Thymus (tissue), 11 donors: ENCODE data around the gene LAMA5. TPM values are rescaled to one million over a fixed set of nuclear protein-coding genes. Genes with fewer than 3 reads are reported as not detected.

Source experiments
- DNase-seq, 9 donors: peaks; one replicate each; pipeline ENCODE4 v3.0.0-alpha.2; 2013; ENCODE audit warnings: low spot score in 9 of 9, low read depth in 6 of 9, missing footprints in 1 of 9
- H3K27ac ChIP-seq, 2 donors: one replicate each; pipeline ENCODE4 v1.5.1; 2013; ENCODE audit warnings: control low read depth in 1 of 2, low read depth in 1 of 2, low read length in 1 of 2, mild to moderate bottlenecking in 1 of 2, moderate library complexity in 1 of 2
- H3K27me3 ChIP-seq, 2 donors: one replicate each; pipeline ENCODE4 v1.5.1; 2013; ENCODE audit warnings: low read length in 1 of 2; ENCODE audit not compliant: control insufficient read depth in 2 of 2, insufficient read depth in 1 of 2
- H3K36me3 ChIP-seq, 2 donors: one replicate each; pipeline ENCODE4 v1.5.1; 2013; ENCODE audit warnings: low read length in 1 of 2, mild to moderate bottlenecking in 1 of 2, moderate library complexity in 1 of 2; ENCODE audit not compliant: control insufficient read depth in 2 of 2, insufficient read depth in 2 of 2
- H3K4me1 ChIP-seq, 2 donors: one replicate each; pipeline ENCODE4 v1.5.1; 2013; ENCODE audit warnings: low read length in 2 of 2; ENCODE audit not compliant: control insufficient read depth in 2 of 2, insufficient read depth in 2 of 2
- H3K4me3 ChIP-seq, 2 donors: one replicate each; pipeline ENCODE4 v1.5.1; 2013; ENCODE audit warnings: low read length in 2 of 2, control low read depth in 1 of 2, mild to moderate bottlenecking in 1 of 2
- H3K9me3 ChIP-seq, 2 donors: one replicate each; pipeline ENCODE4 v1.5.1; 2013; ENCODE audit warnings: low read length in 1 of 2, mild to moderate bottlenecking in 1 of 2; ENCODE audit not compliant: control insufficient read depth in 2 of 2, insufficient read depth in 1 of 2
- WGBS: extraction: QIAGEN DNeasy Blood & Tissue Kit; methylation state at CpG from one replicate; pipeline ENCODE4 v1.1.7; 2013; 5-methylcytosine and 5-hydroxymethylcytosine counted together
- polyA plus RNA-seq: library from polyadenylated mRNA; stranded (reverse); fragments of 200-250 nt; gene quantifications from one replicate; pipeline ENCODE4 v1.2.3, GENCODE V29; 2013
- total RNA-seq: library from RNA; stranded (reverse); fragments of 120-200 nt; gene quantifications from one replicate; pipeline ENCODE4 v1.2.4, GENCODE V29; 2013
- donor health status: healthy.

The LAMA5 gene
- total and polyA plus RNA-seq, 2 donors, result 12.8 to 155 TPM

GRCh38 chr20:62398120-62398821, 31.2 kb upstream of the LAMA5 start:
- no peak for DNase-seq
- H3K27ac ChIP-seq, result no peak overlapping the region
- no peaks in the 10 kb centered on the region for H3K27me3 ChIP-seq
- no peaks in the 10 kb centered on the region for H3K9me3 ChIP-seq
- H3K4me1 ChIP-seq, result no peaks in the 10 kb centered on the region
- 91% methylated on average over 19 of the region's 19 CpGs for WGBS
- peaks cover 7 to 31% of the 10 kb centered on the region in 2 donors for H3K36me3 ChIP-seq
- no peak overlapping the region for H3K4me3 ChIP-seq

DNA sequence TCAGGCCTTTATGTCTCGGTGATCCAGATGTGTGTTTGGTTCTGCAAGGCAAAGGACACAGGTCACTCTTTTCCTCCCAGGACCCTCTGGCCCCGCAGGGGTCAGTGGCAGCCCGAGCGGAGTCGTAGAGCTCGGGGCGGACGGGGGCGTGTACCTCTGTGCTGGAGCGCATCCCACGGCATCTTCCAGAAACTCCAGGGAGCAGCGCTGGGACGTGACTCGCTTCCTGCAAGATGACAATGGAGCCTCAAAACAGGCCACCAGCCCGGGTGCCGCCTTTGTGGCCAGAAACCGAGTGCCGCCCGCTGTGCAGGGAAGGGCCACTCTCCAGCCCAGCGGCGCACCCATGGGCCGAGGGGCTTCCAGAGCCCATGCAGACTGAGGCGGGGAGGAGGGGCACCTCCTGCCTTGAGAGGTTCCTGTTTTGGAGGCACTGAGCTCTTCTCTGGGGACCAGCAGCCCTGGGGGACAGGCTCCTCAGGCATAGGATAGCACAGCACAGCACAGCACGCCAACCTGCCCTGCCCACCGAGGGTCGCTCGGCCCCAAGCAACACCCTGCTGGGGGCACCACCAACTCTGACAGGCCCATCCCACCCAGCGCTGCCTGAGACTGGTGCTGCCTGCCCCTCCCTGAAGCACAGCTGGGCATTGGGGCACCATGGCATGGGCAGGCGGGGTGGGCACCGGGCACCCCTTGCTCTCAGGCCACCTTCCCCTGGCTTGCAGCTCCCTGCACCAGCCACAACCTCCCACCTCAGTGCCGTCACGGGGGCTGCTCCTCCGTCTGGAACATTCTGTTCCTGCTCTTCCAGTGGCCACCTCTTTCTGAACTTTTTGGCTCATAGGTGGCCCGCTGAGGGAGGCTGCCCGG, 29.5 kb upstream of the LAMA5 start:
- Histone ChIP-seq H3K4me1 (no peaks in the 10 kb centered on the region), H3K4me3 (no peak overlapping the region), H3K9me3 (no peaks in the 10 kb centered on the region), H3K27me3 (no peaks in the 10 kb centered on the region), H3K27ac (no peak overlapping the region), H3K36me3 (peaks cover 5 to 40% of the 10 kb centered on the region in 2 donors)
- 96% methylated on average over 35 of the region's 35 CpGs for WGBS
- no peak for DNase-seq

DNA sequence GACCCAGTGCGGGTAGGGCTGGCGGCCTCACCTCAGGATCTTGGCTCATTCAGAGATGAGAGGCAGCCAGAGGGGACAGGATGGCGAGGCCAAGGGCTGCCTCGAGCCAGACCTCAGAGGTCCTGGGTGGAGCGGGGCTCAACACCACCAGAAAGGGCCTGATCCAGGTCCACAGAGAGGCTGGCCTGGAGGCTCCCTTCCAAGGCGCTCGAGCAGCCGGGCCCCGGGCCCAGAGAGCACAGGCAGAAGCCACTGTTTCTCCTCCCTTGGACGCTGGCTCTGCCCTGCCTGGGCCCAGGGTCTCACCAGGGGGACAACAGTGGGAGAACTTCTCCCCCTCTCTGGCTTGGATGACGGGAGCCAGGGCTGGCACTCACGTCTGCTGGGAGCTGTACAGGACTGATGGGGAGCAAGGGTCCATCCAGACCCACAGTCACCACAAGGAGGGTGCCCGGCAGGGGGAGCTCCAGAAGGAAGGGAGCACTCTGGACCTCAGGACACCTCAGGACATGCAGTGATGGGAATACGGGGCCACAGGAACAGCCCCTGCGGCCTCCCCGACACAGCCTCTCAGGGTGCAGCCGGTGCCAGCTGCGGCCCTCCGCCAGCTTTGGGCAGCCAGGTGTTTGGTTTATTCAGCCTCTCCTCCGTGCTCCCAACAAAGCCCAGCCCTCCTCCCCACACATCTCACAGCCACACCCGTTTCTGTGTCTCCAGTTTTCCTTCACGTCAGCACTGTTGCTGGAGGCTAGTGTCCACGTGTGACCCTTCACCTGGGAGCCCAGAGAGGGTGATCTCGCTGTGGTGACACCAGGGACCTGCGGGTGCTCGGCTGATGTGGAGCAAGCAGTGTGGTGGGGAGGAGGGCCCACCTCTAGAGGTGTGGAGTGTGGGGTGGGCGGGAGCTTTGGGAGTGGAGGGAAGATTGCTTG, 28.5 kb upstream of the LAMA5 start:
- Histone ChIP-seq H3K36me3 (peaks cover 14 to 39% of the 10 kb centered on the region in 2 donors), H3K9me3 (no peaks in the 10 kb centered on the region), H3K4me1 (no peaks in the 10 kb centered on the region), H3K27me3 (no peaks in the 10 kb centered on the region), H3K27ac (no peak overlapping the region), H3K4me3 (no peak overlapping the region)
- DNase-seq, result no peak
- WGBS, result 97% methylated on average over 27 of the region's 27 CpGs

GRCh38 chr20:62394248-62395245, 27.4 kb upstream of the LAMA5 start:
- Histone ChIP-seq H3K9me3 (no peaks in the 10 kb centered on the region), H3K36me3 (peaks cover 24 to 43% of the 10 kb centered on the region in 2 donors), H3K27me3 (no peaks in the 10 kb centered on the region), H3K4me3 (no peak overlapping the region), H3K4me1 (no peaks in the 10 kb centered on the region), H3K27ac (no peak overlapping the region)
- DNase-seq, result no peak
- 96% methylated on average over 44 of the region's 44 CpGs for WGBS

GRCh38 chr20:62393830-62394229, 26.7 kb upstream of the LAMA5 start:
- Histone ChIP-seq H3K9me3 (no peaks in the 10 kb centered on the region), H3K36me3 (peaks cover 31 to 47% of the 10 kb centered on the region in 2 donors), H3K4me3 (no peak overlapping the region), H3K4me1 (peaks cover 0 to 4% of the 10 kb centered on the region in 2 donors), H3K27ac (no peak overlapping the region), H3K27me3 (no peaks in the 10 kb centered on the region)
- 97% methylated on average over 24 of the region's 24 CpGs for WGBS
- no peak for DNase-seq

GRCh38 chr20:62393335-62393665, 26.2 kb upstream of the LAMA5 start:
- Histone ChIP-seq H3K4me1 (peaks cover under 1 to 4% of the 10 kb centered on the region in 2 donors), H3K36me3 (peaks cover 36 to 50% of the 10 kb centered on the region in 2 donors)

GRCh38 chr20:62392621-62393334, 25.7 kb upstream of the LAMA5 start:
- Histone ChIP-seq H3K36me3 (peaks cover 42 to 50% of the 10 kb centered on the region in 2 donors), H3K27ac (no peak overlapping the region)
- DNase-seq, result no peak

More at GRCh38 chr20:62393335-62393665, 26.2 kb upstream of the LAMA5 start:
- Histone ChIP-seq H3K27me3 (no peaks in the 10 kb centered on the region), H3K4me3 (no peak overlapping the region), H3K9me3 (no peaks in the 10 kb centered on the region), H3K27ac (no peak overlapping the region)
- no peak for DNase-seq
- WGBS, result 97% methylated on average over 12 of the region's 12 CpGs

DNA sequence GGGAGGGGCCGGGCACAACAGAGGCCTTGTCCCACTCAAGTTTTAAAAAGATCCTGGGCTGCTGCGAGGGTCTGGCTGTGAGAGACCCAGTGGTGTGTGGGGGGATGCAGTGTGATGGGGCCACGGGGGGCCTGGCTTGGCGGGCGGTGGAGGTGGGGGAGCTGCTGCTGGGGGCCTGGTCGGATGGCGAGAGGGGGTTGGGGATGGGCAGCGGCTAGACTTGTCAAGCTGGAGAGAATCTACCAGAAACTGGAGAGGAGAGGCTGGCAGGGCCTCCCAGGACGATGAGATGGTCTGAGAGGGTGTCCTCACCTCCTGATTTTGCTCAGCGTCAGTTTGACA, 24.9 kb upstream of the LAMA5 start:
- no peak overlapping the region for H3K4me3 ChIP-seq
- H3K27ac ChIP-seq, result no peak overlapping the region
- DNase-seq, result no peak
- H3K9me3 ChIP-seq, result no peaks in the 10 kb centered on the region
- no peaks in the 10 kb centered on the region for H3K27me3 ChIP-seq
- 97% methylated on average over 10 of the region's 10 CpGs for WGBS
- peaks cover 43 to 49% of the 10 kb centered on the region in 2 donors for H3K36me3 ChIP-seq
- peaks cover 10 to 15% of the 10 kb centered on the region in 2 donors for H3K4me1 ChIP-seq

More at GRCh38 chr20:62392621-62393334, 25.7 kb upstream of the LAMA5 start:
- H3K9me3 ChIP-seq, result no peaks in the 10 kb centered on the region
- WGBS, result 97% methylated on average over 21 of the region's 21 CpGs
- no peak overlapping the region for H3K4me3 ChIP-seq
- H3K4me1 ChIP-seq, result peaks cover 5 to 9% of the 10 kb centered on the region in 2 donors
- H3K27me3 ChIP-seq, result no peaks in the 10 kb centered on the region
